CD4-positive, CD25-positive, alpha-beta regulatory T cell (primary cell): ENCODE data around the gene TSPAN2. TPM values are rescaled to one million over a fixed set of nuclear protein-coding genes. Genes with fewer than 3 reads are reported as not detected.

Source experiments
- ATAC-seq, 2 donors: fragments of 150-1000 bp; cut with Tn5 transposase; one replicate each; pipeline ENCODE4 v1.10.0; 2021; ENCODE audit warnings: low read depth in 2 of 2, moderate number of reproducible peaks in 2 of 2, moderate library complexity in 1 of 2
- DNase-seq, 3 donors: peaks; one replicate each; pipeline versions ENCODE4 v3.0.0 to v3.0.0-alpha.2; 2012 to 2022; ENCODE audit warnings: mixed read lengths in 1 of 3
- H3K27ac ChIP-seq: one replicate; pipeline ENCODE4 v1.7.0; 2013; ENCODE audit warnings: mild to moderate bottlenecking, low read length; ENCODE audit not compliant: insufficient read depth, poor library complexity, severe bottlenecking
- H3K27me3 ChIP-seq: one replicate; pipeline ENCODE4 v1.7.0; 2013; ENCODE audit warnings: low read length; ENCODE audit not compliant: control insufficient read depth, insufficient read depth
- H3K36me3 ChIP-seq: one replicate; pipeline ENCODE4 v1.7.0; 2013; ENCODE audit warnings: mild to moderate bottlenecking, low read length, moderate library complexity; ENCODE audit not compliant: control insufficient read depth, insufficient read depth
- H3K4me1 ChIP-seq: 2 replicates; pipeline ENCODE4 v1.7.0; 2013; ENCODE audit warnings: mild to moderate bottlenecking, low read length; ENCODE audit not compliant: insufficient read depth, control insufficient read depth, poor library complexity, severe bottlenecking
- H3K4me3 ChIP-seq: one replicate; pipeline ENCODE4 v1.7.0; 2013; ENCODE audit warnings: low read depth, mild to moderate bottlenecking, low read length, moderate library complexity
- H3K9me3 ChIP-seq, 2 experiments: 1 replicate in 1 of 2; 2 replicates in 1 of 2; pipeline ENCODE4 v1.7.0; 2013; ENCODE audit warnings: low read length in 2 of 2, mild to moderate bottlenecking in 1 of 2, moderate library complexity in 1 of 2; ENCODE audit not compliant: control insufficient read depth in 2 of 2
- H3K27ac Mint-ChIP-seq, 3 donors: one replicate each; pipeline ENCODE4 v1.8.0; 2020 to 2022; ENCODE audit warnings: mild to moderate bottlenecking in 3 of 3, mixed read lengths in 3 of 3, moderate library complexity in 2 of 3
- H3K27me3 Mint-ChIP-seq: one replicate; pipeline ENCODE4 v1.8.0; 2022; ENCODE audit warnings: mild to moderate bottlenecking, mixed read lengths
- H3K36me3 Mint-ChIP-seq: one replicate; pipeline ENCODE4 v1.8.0; 2020; ENCODE audit warnings: mixed read lengths
- H3K4me1 Mint-ChIP-seq, 4 donors: one replicate each; pipeline ENCODE4 v1.8.0; 2020 to 2022; ENCODE audit warnings: mixed read lengths in 4 of 4, mild to moderate bottlenecking in 1 of 4
- H3K4me3 Mint-ChIP-seq, 4 donors: one replicate each; pipeline ENCODE4 v1.8.0; 2020 to 2022; ENCODE audit warnings: mild to moderate bottlenecking in 4 of 4, mixed read lengths in 4 of 4, moderate library complexity in 3 of 4
- H3K9me3 Mint-ChIP-seq, 7 donors: one replicate each; pipeline ENCODE4 v1.8.0; 2020 to 2022; ENCODE audit warnings: mixed read lengths in 7 of 7, mild to moderate bottlenecking in 3 of 7, moderate library complexity in 2 of 7
- polyA plus RNA-seq, 4 donors: library from polyadenylated mRNA; unstranded; fragments of 300-500 nt; fragmentation: Illumina TruSeq; gene quantifications; one replicate each; pipeline ENCODE4 v1.2.3, GENCODE V29; 2021
- total RNA-seq: library from RNA; stranded (reverse); gene quantifications from one replicate; pipeline ENCODE4 v1.2.3, GENCODE V29; 2022

TSPAN2 gene
- total and polyA plus RNA-seq, 5 donors from 2014 or later: 1.1 to 5.0 (median 3.3) TPM

- DNase-seq (no peak), ATAC-seq (no peak)
- H3K36me3 Mint-ChIP-seq: no peaks in the 10 kb centered on the region
- Histone ChIP-seq H3K4me3 (no peak overlapping the region), H3K4me1 (no peaks in the 10 kb centered on the region), H3K9me3 (no peaks in the 10 kb centered on the region), H3K27me3 (peaks cover 4% of the 10 kb centered on the region), H3K36me3 (no peaks in the 10 kb centered on the region), H3K27ac (no peak overlapping the region)
- H3K4me3 Mint-ChIP-seq: no peak overlapping the region
- peaks cover 0 to 1% (median 0%) of the 10 kb centered on the region in 7 donors for H3K9me3 Mint-ChIP-seq
- no peak overlapping the region for H3K27ac Mint-ChIP-seq
- H3K27me3 Mint-ChIP-seq: peaks cover 22% of the 10 kb centered on the region
- H3K4me1 Mint-ChIP-seq: peaks cover 0 to 5% (median 2%) of the 10 kb centered on the region in 4 donors
These were observed 45.7 kb upstream of the TSPAN2 start for GRCh38 chr1:115134850-115135480.

GRCh38 chr1:115134231-115134630 is 44.9 kb upstream of the TSPAN2 start:
- Mint-ChIP-seq H3K27me3 (peaks cover 21% of the 10 kb centered on the region), H3K27ac (no peak overlapping the region), H3K4me1 (peaks cover 0 to 5% (median 2%) of the 10 kb centered on the region in 4 donors), H3K4me3 (no peak overlapping the region), H3K36me3 (no peaks in the 10 kb centered on the region), H3K9me3 (peaks cover 0 to 1% (median 0%) of the 10 kb centered on the region in 7 donors)
- no peaks in the 10 kb centered on the region for H3K9me3 ChIP-seq
- H3K27ac ChIP-seq: no peak overlapping the region
- ATAC-seq (no peak), DNase-seq (no peak)
- no peaks in the 10 kb centered on the region for H3K4me1 ChIP-seq
- no peaks in the 10 kb centered on the region for H3K27me3 ChIP-seq
- H3K4me3 ChIP-seq: no peak overlapping the region
- no peaks in the 10 kb centered on the region for H3K36me3 ChIP-seq

GRCh38 chr1:115133440-115133839 is 44.1 kb upstream of the TSPAN2 start:
- DNase-seq (no peak), ATAC-seq (no peak)
- no peak overlapping the region for H3K27ac Mint-ChIP-seq
- H3K4me3 Mint-ChIP-seq: no peak overlapping the region
- H3K27me3 Mint-ChIP-seq: peaks cover 16% of the 10 kb centered on the region
- no peaks in the 10 kb centered on the region for H3K36me3 Mint-ChIP-seq
- Histone ChIP-seq H3K4me1 (no peaks in the 10 kb centered on the region), H3K4me3 (no peak overlapping the region), H3K9me3 (no peaks in the 10 kb centered on the region), H3K27ac (no peak overlapping the region), H3K27me3 (no peaks in the 10 kb centered on the region), H3K36me3 (no peaks in the 10 kb centered on the region)
- H3K4me1 Mint-ChIP-seq: no peaks in the 10 kb centered on the region
- H3K9me3 Mint-ChIP-seq: peaks cover 0 to 1% (median 0%) of the 10 kb centered on the region in 7 donors

- Mint-ChIP-seq H3K36me3 (no peaks in the 10 kb centered on the region), H3K4me1 (no peaks in the 10 kb centered on the region), H3K27ac (no peak overlapping the region), H3K27me3 (peaks cover 6% of the 10 kb centered on the region), H3K4me3 (no peak overlapping the region), H3K9me3 (peaks cover 0 to 4% (median 0%) of the 10 kb centered on the region in 7 donors)
- H3K9me3 ChIP-seq: no peaks in the 10 kb centered on the region
- DNase-seq (no peak), ATAC-seq (no peak)
- no peak overlapping the region for H3K27ac ChIP-seq
- H3K27me3 ChIP-seq: no peaks in the 10 kb centered on the region
- H3K4me1 ChIP-seq: no peaks in the 10 kb centered on the region
- no peak overlapping the region for H3K4me3 ChIP-seq
- no peaks in the 10 kb centered on the region for H3K36me3 ChIP-seq
These were observed 41.5 kb upstream of the TSPAN2 start for GRCh38 chr1:115130786-115131185.

- Mint-ChIP-seq H3K27me3 (peaks cover 16% of the 10 kb centered on the region), H3K27ac (no peak overlapping the region), H3K4me3 (no peak overlapping the region), H3K4me1 (no peaks in the 10 kb centered on the region), H3K36me3 (no peaks in the 10 kb centered on the region), H3K9me3 (peaks cover 0 to 6% (median 3%) of the 10 kb centered on the region in 7 donors)
- H3K9me3 ChIP-seq: peaks cover 3% of the 10 kb centered on the region in 2 experiments
- no peak overlapping the region for H3K4me3 ChIP-seq
- H3K27ac ChIP-seq: no peak overlapping the region
- no peaks in the 10 kb centered on the region for H3K27me3 ChIP-seq
- no peak for ATAC-seq
- H3K36me3 ChIP-seq: no peaks in the 10 kb centered on the region
- no peak for DNase-seq
- H3K4me1 ChIP-seq: no peaks in the 10 kb centered on the region
These were observed 39.9 kb upstream of the TSPAN2 start for GRCh38 chr1:115129071-115129640.

GRCh38 chr1:115127539-115127938 is 38.2 kb upstream of the TSPAN2 start:
- H3K4me1 Mint-ChIP-seq: no peaks in the 10 kb centered on the region
- H3K9me3 ChIP-seq: peaks cover 15 to 16% of the 10 kb centered on the region in 2 experiments
- H3K4me1 ChIP-seq: no peaks in the 10 kb centered on the region
- H3K27ac Mint-ChIP-seq: peak overlapping the region in 1 of 3 donors; percentile 52
- DNase-seq (no peak), ATAC-seq (no peak)
- peaks cover 2% of the 10 kb centered on the region for H3K27me3 ChIP-seq
- no peaks in the 10 kb centered on the region for H3K36me3 Mint-ChIP-seq
- H3K4me3 ChIP-seq: no peak overlapping the region
- no peaks in the 10 kb centered on the region for H3K36me3 ChIP-seq
- no peak overlapping the region for H3K27ac ChIP-seq
- no peak overlapping the region for H3K4me3 Mint-ChIP-seq
- H3K27me3 Mint-ChIP-seq: peaks cover 15% of the 10 kb centered on the region
- H3K9me3 Mint-ChIP-seq: peaks cover 0 to 14% (median 4%) of the 10 kb centered on the region in 7 donors

GRCh38 chr1:115126516-115126915 is 37.2 kb upstream of the TSPAN2 start:
- no peak for DNase-seq
- H3K9me3 Mint-ChIP-seq: peaks cover 0 to 25% (median 6%) of the 10 kb centered on the region in 7 donors
- H3K27ac Mint-ChIP-seq: no peak overlapping the region
- Histone ChIP-seq H3K27me3 (peaks cover 6% of the 10 kb centered on the region), H3K27ac (no peak overlapping the region), H3K4me1 (no peaks in the 10 kb centered on the region), H3K4me3 (no peak overlapping the region), H3K36me3 (no peaks in the 10 kb centered on the region), H3K9me3 (peaks cover 19 to 26% of the 10 kb centered on the region in 2 experiments)
- peaks cover 15% of the 10 kb centered on the region for H3K27me3 Mint-ChIP-seq
- H3K36me3 Mint-ChIP-seq: no peaks in the 10 kb centered on the region
- no peak overlapping the region for H3K4me3 Mint-ChIP-seq
- no peaks in the 10 kb centered on the region for H3K4me1 Mint-ChIP-seq
- no peak for ATAC-seq

- Histone ChIP-seq H3K27me3 (peaks cover 10% of the 10 kb centered on the region), H3K27ac (no peak overlapping the region), H3K4me1 (no peaks in the 10 kb centered on the region), H3K4me3 (no peak overlapping the region), H3K36me3 (no peaks in the 10 kb centered on the region), H3K9me3 (peaks cover 22 to 32% of the 10 kb centered on the region in 2 experiments)
- H3K9me3 Mint-ChIP-seq: peaks cover 2 to 38% (median 8%) of the 10 kb centered on the region in 7 donors
- no peak overlapping the region for H3K27ac Mint-ChIP-seq
- H3K4me3 Mint-ChIP-seq: no peak overlapping the region
- peaks cover 36% of the 10 kb centered on the region for H3K27me3 Mint-ChIP-seq
- H3K36me3 Mint-ChIP-seq: no peaks in the 10 kb centered on the region
- DNase-seq: no peak
- no peak for ATAC-seq
- H3K4me1 Mint-ChIP-seq: no peaks in the 10 kb centered on the region
These were observed 33.8 kb upstream of the TSPAN2 start for GRCh38 chr1:115123116-115123515.
